ENCODE data around the gene CLNK. TPM values are rescaled to one million over a fixed set of nuclear protein-coding genes. Genes with fewer than 3 reads are reported as not detected.

Gene CLNK
- polyA plus RNA-seq, 1 of the 3 experiments (the other 2 are of a cell fraction): not detected

DNA sequence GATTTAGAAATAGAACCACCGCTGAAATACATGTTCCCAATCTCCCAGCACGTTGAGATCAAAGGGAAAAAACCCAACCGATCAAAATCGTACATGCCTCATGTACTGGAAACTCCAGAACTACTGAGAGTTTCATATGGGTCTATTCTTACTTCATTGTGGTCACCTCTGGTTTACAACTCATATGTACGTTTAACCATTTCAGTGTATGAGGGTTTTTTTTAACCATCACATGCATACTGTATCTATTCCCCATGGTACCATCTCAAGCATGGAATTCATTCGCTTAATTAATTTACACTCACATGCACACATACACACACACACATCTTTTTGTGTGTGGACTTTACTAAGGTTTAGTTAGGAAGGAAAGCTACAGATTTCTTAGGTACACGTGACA lies 46.0 kb upstream of the CLNK start (continued):
- TF ChIP-seq GABPA (IDR thresholded peaks at IDR 0.05; ENCODE audit: low read depth) (no peak), NFIC (IDR thresholded peaks at IDR 0.05; ENCODE audit: borderline replicate concordance) (no peak), TEAD4 (IDR thresholded peaks at IDR 0.05; ENCODE audit: borderline replicate concordance, insufficient read depth) (no peak), SMC3 (IDR thresholded peaks at IDR 0.05; ENCODE audit: low read depth, low read length) (no peak), TCF12 (IDR thresholded peaks at IDR 0.05) (no peak), RFX5 (IDR thresholded peaks at IDR 0.05; ENCODE audit: low read length) (no peak), POLR2AphosphoS5 (IDR thresholded peaks at IDR 0.05; ENCODE audit: low read depth, low read length) (no peak)
- TF ChIP-seq, protein P1, sequence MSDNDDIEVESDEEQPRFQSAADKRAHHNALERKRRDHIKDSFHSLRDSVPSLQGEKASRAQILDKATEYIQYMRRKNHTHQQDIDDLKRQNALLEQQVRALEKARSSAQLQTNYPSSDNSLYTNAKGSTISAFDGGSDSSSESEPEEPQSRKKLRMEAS (IDR thresholded peaks at IDR 0.05; ENCODE audit: low read depth): no peak

GRCh38 chr4:10730019-10730418 lies 45.5 kb upstream of the CLNK start:
- H3K9me3 ChIP-seq: no peaks in the 10 kb centered on the region
- no peaks in the 10 kb centered on the region for H3K79me2 ChIP-seq (ENCODE audit: insufficient read depth)
- DNase-seq: no peak
- H3K4me2 ChIP-seq: no peak overlapping the region
- no peaks in the 10 kb centered on the region for H3F3A ChIP-seq (replicated peaks; ENCODE audit: insufficient read depth)
- CTCF ChIA-PET: no interaction called here
- no peaks in the 10 kb centered on the region for H3K27me3 ChIP-seq (ENCODE audit: insufficient read depth)
- H3K9ac ChIP-seq: no peak overlapping the region
- H3K9me2 ChIP-seq: no peaks in the 10 kb centered on the region
- POLR2A ChIA-PET: no interaction called here
- no peaks in the 10 kb centered on the region for H3K4me1 ChIP-seq (ENCODE audit: control insufficient read depth in 1 of 2, insufficient read depth in 2 of 2, low read depth in 1 of 2, low read length in 1 of 2)
- H2AFZ ChIP-seq (ENCODE audit: low read depth): no peak overlapping the region
- WGBS (ENCODE audit: low lambda C conversion rate): 5% methylated on average over 4 of the region's 4 CpGs
- no peaks in the 10 kb centered on the region for H4K20me1 ChIP-seq (ENCODE audit: insufficient read depth)
- no peak for TF ChIP-seq NFIC (IDR thresholded peaks at IDR 0.05; ENCODE audit: borderline replicate concordance)
- TF ChIP-seq EZH2phosphoT487 (IDR thresholded peaks at IDR 0.05; ENCODE audit: borderline replicate concordance, low read depth): no peak
- H3K4me3 ChIP-seq (ENCODE audit: low read depth in 2 of 2, low read length in 1 of 2): no peak overlapping the region
- H3K36me3 ChIP-seq (replicated peaks in 1 of 2; ENCODE audit: control insufficient read depth in 1 of 2, insufficient read depth in 2 of 2, low read length in 1 of 2): no peaks in the 10 kb centered on the region
- no peak overlapping the region for H3K27ac ChIP-seq (ENCODE audit: low read depth in 2 of 2, low read length in 1 of 2)

DNA sequence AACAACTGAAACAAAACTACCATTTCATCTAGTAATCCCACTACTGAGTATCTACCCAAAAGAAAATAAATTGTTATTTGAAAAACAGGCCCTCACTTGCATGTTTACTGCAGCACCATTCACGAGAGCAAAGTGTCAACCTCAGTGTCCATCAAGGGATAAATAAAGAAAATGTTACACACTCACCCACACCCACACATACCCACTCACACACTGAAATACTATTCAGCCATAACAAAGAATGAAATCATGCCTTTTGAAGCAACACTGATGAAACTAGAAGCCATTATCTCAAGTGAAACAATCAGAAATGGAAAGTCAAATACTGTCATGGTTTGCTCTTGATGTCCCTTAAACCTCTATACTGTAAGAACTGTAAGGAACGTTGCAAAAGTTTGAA lies 44.8 kb upstream of the CLNK start:
- H3K36me3 ChIP-seq (replicated peaks in 1 of 2; ENCODE audit: control insufficient read depth in 1 of 2, insufficient read depth in 2 of 2, low read length in 1 of 2): no peaks in the 10 kb centered on the region
- H3K27ac ChIP-seq (ENCODE audit: low read depth in 2 of 2, low read length in 1 of 2): no peak overlapping the region
- H3K9me3 ChIP-seq: no peaks in the 10 kb centered on the region
- H2AFZ ChIP-seq (ENCODE audit: low read depth): no peak overlapping the region
- no peak for DNase-seq
- POLR2A ChIA-PET: no interaction called here
- 0% methylated on average over 2 of the region's 2 CpGs for WGBS (ENCODE audit: low lambda C conversion rate)
- H3K27me3 ChIP-seq (ENCODE audit: insufficient read depth): no peaks in the 10 kb centered on the region
- no peaks in the 10 kb centered on the region for H3K79me2 ChIP-seq (ENCODE audit: insufficient read depth)
- TF ChIP-seq TCF12 (IDR thresholded peaks at IDR 0.05) (no peak), RFX5 (IDR thresholded peaks at IDR 0.05; ENCODE audit: low read length) (no peak), ELF1 (IDR thresholded peaks at IDR 0.05) (no peak), GATA2 (CRISPR knock-in tag; IDR thresholded peaks at IDR 0.05) (no peak), MXI1 (IDR thresholded peaks at IDR 0.05; ENCODE audit: low read depth, low read length) (no peak), YY1 (IDR thresholded peaks at IDR 0.05; ENCODE audit: low read depth) (no peak), RXRA (IDR thresholded peaks at IDR 0.05; ENCODE audit: borderline replicate concordance, low read depth) (no peak), POLR2AphosphoS5 (IDR thresholded peaks at IDR 0.05; ENCODE audit: low read depth, low read length) (no peak), TAF1 (IDR thresholded peaks at IDR 0.05; ENCODE audit: borderline replicate concordance, low read depth, low read length) (no peak), RAD21 (IDR thresholded peaks at IDR 0.05; ENCODE audit: low read length) (no peak)
- TF ChIP-seq, protein P2, sequence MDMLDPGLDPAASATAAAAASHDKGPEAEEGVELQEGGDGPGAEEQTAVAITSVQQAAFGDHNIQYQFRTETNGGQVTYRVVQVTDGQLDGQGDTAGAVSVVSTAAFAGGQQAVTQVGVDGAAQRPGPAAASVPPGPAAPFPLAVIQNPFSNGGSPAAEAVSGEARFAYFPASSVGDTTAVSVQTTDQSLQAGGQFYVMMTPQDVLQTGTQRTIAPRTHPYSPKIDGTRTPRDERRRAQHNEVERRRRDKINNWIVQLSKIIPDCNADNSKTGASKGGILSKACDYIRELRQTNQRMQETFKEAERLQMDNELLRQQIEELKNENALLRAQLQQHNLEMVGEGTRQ (IDR thresholded peaks at IDR 0.05; ENCODE audit: borderline replicate concordance, low read depth, low read length): no peak
- no peak overlapping the region for H3K4me2 ChIP-seq
- H3K9ac ChIP-seq: no peak overlapping the region
- H4K20me1 ChIP-seq (ENCODE audit: insufficient read depth): no peaks in the 10 kb centered on the region
- no peaks in the 10 kb centered on the region for H3F3A ChIP-seq (replicated peaks; ENCODE audit: insufficient read depth)
- H3K4me1 ChIP-seq (ENCODE audit: control insufficient read depth in 1 of 2, insufficient read depth in 2 of 2, low read depth in 1 of 2, low read length in 1 of 2): no peaks in the 10 kb centered on the region
- H3K9me2 ChIP-seq: no peaks in the 10 kb centered on the region
- no peak overlapping the region for H3K4me3 ChIP-seq (ENCODE audit: low read depth in 2 of 2, low read length in 1 of 2)
- CTCF ChIA-PET: no interaction called here
